ENCODE measurements around the gene ALDH9A1. TPM values are rescaled to one million over a fixed set of nuclear protein-coding genes. Genes with fewer than 3 reads are reported as not detected.
"Not testable (repeated sequence)": the region's sequence is repeated elsewhere in the genome, so short reads cannot be mapped to it uniquely, and the experiment has no call there.

Gene ALDH9A1
- polyA plus RNA-seq, 1 experiment = 43.8 TPM

GRCh38 chr1:165686971-165687433 is 11.4 kb downstream of the ALDH9A1 start:
- TF ChIP-seq CTCF (IDR thresholded peaks at IDR 0.05; ENCODE audit: insufficient read depth, low read depth, low read length) = no peak
- Histone ChIP-seq H3K27me3 (ENCODE audit: control insufficient read depth, insufficient read depth, low read length) (no peaks in the 10 kb centered on the region), H3K36me3 (ENCODE audit: control insufficient read depth, insufficient read depth, low read length) (peaks cover 10% of the 10 kb centered on the region), H3K4me3 (ENCODE audit: low read depth, low read length) (no peak overlapping the region)
- CTCF ChIA-PET = interaction anchor here (1.2 kb wide), 1 partner anchor 8 kb away, joined by 3 read pairs; no protein-coding TSS in a partner anchor
- POLR2A ChIA-PET = interaction anchor here (0.7 kb wide), 1 partner anchor 10 kb away, joined by 3 read pairs; no protein-coding TSS in a partner anchor
- no peak for DNase-seq (ENCODE audit: low read depth)

DNA sequence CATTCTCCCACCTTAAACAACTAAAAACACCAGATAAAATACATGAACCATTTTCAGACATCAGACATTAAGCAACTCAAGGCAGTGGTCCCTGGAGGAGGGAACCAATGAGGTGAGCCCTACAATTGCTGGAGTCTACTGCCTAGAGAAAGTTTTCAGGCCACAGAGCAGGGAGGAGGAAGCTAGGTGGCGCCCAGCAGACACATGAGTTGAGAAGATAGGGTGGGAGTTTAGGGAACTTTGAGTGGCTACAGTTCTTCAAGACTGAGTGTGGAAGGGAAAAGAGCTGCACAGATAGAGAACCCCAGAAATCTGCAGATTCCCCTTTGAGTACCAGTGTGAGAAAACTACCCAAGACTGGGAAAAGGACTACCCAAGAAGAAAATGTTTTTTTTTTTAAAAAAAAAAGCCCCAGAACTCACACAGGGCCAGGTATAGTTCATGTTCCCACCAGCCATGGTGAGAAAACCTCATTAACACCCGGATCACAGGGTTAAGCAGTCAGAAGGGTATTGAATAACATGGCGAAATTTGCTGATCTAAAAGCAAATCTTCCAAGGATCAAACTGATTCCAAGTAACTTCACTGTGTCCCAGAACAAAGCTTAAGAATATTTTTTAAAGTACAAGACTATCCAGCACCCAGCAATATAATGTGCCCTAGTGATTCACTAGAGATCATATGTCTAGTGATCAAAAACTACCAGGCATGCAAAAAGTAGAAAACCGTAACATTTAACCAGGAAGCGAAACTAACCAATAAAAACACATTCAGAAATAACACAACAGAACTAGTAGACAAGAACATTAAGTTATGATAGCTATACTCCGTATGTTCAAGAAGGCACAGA is 12.0 kb downstream of the ALDH9A1 start:
- Histone ChIP-seq H3K27me3 (ENCODE audit: control insufficient read depth, insufficient read depth, low read length) (no peaks in the 10 kb centered on the region), H3K4me3 (ENCODE audit: low read depth, low read length) (no peak overlapping the region), H3K36me3 (ENCODE audit: control insufficient read depth, insufficient read depth, low read length) (peaks cover 12% of the 10 kb centered on the region)
- no peak for TF ChIP-seq CTCF (IDR thresholded peaks at IDR 0.05; ENCODE audit: insufficient read depth, low read depth, low read length)
- no peak for DNase-seq (ENCODE audit: low read depth)
- ChIA-PET POLR2A (interaction anchor here (0.6 kb wide), 1 partner anchor 74 kb away, joined by 4 read pairs; no protein-coding TSS in a partner anchor), CTCF (interaction anchor here (0.9 to 1.2 kb wide), 2 partner anchors 9 to 228 kb away, joined by 3 read pairs; no protein-coding TSS in a partner anchor)

DNA sequence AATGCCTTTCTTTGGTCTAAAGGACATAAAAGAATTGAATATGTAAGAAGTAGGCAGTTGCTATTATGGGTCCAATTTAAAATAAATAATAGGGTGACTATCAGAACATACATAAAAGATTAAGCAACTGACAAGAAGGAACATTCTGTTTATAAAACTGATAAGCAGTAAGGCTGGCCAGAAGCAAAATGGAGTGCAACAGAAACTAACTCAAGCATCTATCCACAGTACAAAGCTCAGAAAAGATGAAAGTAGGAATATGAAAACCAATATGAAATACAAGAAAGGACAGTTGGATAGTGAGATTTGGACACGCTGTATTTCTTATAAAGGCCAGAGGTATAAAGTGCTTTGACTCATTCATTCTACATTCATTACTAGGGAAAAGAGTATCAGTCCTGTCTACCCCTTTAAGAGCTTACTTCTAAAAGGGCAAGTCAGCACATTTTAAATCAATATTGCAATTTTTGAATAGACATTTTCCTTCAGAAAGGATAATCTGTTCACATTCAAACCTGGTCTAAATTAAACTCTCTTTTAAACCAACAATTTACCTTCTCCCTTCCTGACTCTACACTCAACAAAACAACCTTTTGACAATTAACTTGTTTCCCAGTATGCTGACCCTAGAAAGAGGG is 14.4 kb downstream of the ALDH9A1 start:
- Histone ChIP-seq H3K4me3 (ENCODE audit: low read depth, low read length) (no peak overlapping the region), H3K27me3 (ENCODE audit: control insufficient read depth, insufficient read depth, low read length) (no peaks in the 10 kb centered on the region), H3K36me3 (ENCODE audit: control insufficient read depth, insufficient read depth, low read length) (peaks cover 10% of the 10 kb centered on the region)
- TF ChIP-seq CTCF (IDR thresholded peaks at IDR 0.05; ENCODE audit: insufficient read depth, low read depth, low read length) = no peak
- no peak for DNase-seq (ENCODE audit: low read depth)
- POLR2A ChIA-PET = no interaction called here
- CTCF ChIA-PET = interaction anchor here (2.0 kb wide), 1 partner anchor 14 kb away, joined by 4 read pairs; the partner anchor contains the start of gene ALDH9A1

GRCh38 chr1:165680773-165681172 is 17.6 kb downstream of the ALDH9A1 start:
- H3K4me3 ChIP-seq (ENCODE audit: low read depth, low read length); POLR2A ChIA-PET; H3K27me3 ChIP-seq (ENCODE audit: control insufficient read depth, insufficient read depth, low read length); DNase-seq (ENCODE audit: low read depth); H3K36me3 ChIP-seq (ENCODE audit: control insufficient read depth, insufficient read depth, low read length); CTCF ChIA-PET: not testable (repeated sequence)

GRCh38 chr1:165680303-165680702 is 18.1 kb downstream of the ALDH9A1 start:
- Histone ChIP-seq H3K36me3 (ENCODE audit: control insufficient read depth, insufficient read depth, low read length) (peaks cover 7% of the 10 kb centered on the region), H3K4me3 (ENCODE audit: low read depth, low read length) (no peak overlapping the region), H3K27me3 (ENCODE audit: control insufficient read depth, insufficient read depth, low read length) (no peaks in the 10 kb centered on the region)
- CTCF ChIA-PET = no interaction called here
- no peak for DNase-seq (ENCODE audit: low read depth)
- TF ChIP-seq CTCF (IDR thresholded peaks at IDR 0.05; ENCODE audit: insufficient read depth, low read depth, low read length) = no peak
- POLR2A ChIA-PET = no interaction called here

Measured in BJ (cell line).